NCI-H510A (cell line): Measurements from ENCODE around the gene AFF4.

Source experiments
- DNase-seq: peaks from one replicate; lab custom pipeline; 2025; lab: John Stamatoyannopoulos, UW

The AFF4 gene

GRCh38 chr5:132853790-132854189 is 109.6 kb downstream of the AFF4 start:
- no peak for DNase-seq

GRCh38 chr5:132853323-132853722 is 110.1 kb downstream of the AFF4 start:
- DNase-seq = no peak

GRCh38 chr5:132850066-132850465 is 113.4 kb downstream of the AFF4 start:
- DNase-seq = no peak

- no peak for DNase-seq
These were observed 114.1 kb downstream of the AFF4 start for GRCh38 chr5:132849347-132849746.

GRCh38 chr5:132848270-132848669 is 115.2 kb downstream of the AFF4 start:
- no peak for DNase-seq

- DNase-seq = no peak
These were observed 122.1 kb downstream of the AFF4 start for GRCh38 chr5:132841305-132841704.

GRCh38 chr5:132840896-132841295 is 122.5 kb downstream of the AFF4 start:
- DNase-seq = no peak

GRCh38 chr5:132840313-132840712 is 123.1 kb downstream of the AFF4 start:
- DNase-seq = no peak

GRCh38 chr5:132839426-132840301 is 123.8 kb downstream of the AFF4 start:
- DNase-seq = no peak

- no peak for DNase-seq
These were observed 124.7 kb downstream of the AFF4 start for GRCh38 chr5:132838516-132839282.

GRCh38 chr5:132837868-132838267 is 125.6 kb downstream of the AFF4 start:
- DNase-seq = no peak

- no peak for DNase-seq
These were observed 126.6 kb downstream of the AFF4 start for GRCh38 chr5:132836852-132837251.

- DNase-seq = no peak
These were observed 129.4 kb downstream of the AFF4 start for GRCh38 chr5:132834057-132834456.

- DNase-seq = no peak
These were observed 130.8 kb downstream of the AFF4 start for GRCh38 chr5:132832612-132833011.

GRCh38 chr5:132831095-132831860 is 132.2 kb downstream of the AFF4 start:
- DNase-seq = no peak

- peak; percentile 71 for DNase-seq
These were observed 132.9 kb downstream of the AFF4 start, which contains the start of gene SHROOM1 for GRCh38 chr5:132830436-132831094. Gene SHROOM1 (minus strand): TSS chr5:132830647. CDS start chr5:132826140, 4,507 bp downstream.

GRCh38 chr5:132829742-132830435 is 133.5 kb downstream of the AFF4 start:
- DNase-seq = peak; percentile 66

GRCh38 chr5:132828846-132829494 is 134.5 kb downstream of the AFF4 start:
- no peak for DNase-seq

- no peak for DNase-seq
These were observed 135.3 kb downstream of the AFF4 start for GRCh38 chr5:132827943-132828673.
